ENCODE measurements around the gene OR1D2.
"Not testable (repeated sequence)": the region's sequence is repeated elsewhere in the genome, so short reads cannot be mapped to it uniquely, and the experiment has no call there.

DNA sequence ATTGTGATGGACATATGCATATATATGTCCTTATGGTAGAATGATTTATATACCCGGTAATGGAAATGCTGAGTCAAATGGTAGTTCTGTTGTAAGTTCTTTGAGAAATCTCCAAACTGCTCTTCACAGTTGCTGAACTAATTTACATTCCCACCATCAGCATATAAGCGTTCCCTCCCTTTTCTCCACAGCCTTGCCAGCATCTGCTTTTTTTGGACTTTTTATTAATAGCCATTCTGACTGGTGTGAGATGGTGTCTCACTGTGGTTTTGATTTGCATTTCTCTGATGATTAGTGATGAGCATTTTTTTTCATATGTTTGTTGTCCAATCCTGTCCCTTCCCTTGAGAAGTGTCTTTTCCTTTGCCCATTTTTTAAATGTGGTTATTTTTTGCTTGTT, 49.4 kb downstream of the OR1D2 start:
- not testable (repeated sequence) for TF ChIP-seq RARB (CRISPR knock-in tag; IDR thresholded peaks at IDR 0.05)
- TF ChIP-seq, protein P1, sequence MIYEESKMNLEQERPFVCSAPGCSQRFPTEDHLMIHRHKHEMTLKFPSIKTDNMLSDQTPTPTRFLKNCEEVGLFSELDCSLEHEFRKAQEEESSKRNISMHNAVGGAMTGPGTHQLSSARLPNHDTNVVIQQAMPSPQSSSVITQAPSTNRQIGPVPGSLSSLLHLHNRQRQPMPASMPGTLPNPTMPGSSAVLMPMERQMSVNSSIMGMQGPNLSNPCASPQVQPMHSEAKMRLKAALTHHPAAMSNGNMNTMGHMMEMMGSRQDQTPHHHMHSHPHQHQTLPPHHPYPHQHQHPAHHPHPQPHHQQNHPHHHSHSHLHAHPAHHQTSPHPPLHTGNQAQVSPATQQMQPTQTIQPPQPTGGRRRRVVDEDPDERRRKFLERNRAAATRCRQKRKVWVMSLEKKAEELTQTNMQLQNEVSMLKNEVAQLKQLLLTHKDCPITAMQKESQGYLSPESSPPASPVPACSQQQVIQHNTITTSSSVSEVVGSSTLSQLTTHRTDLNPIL (CRISPR knock-in tag; IDR thresholded peaks at IDR 0.05; ENCODE audit: low read depth) = not testable (repeated sequence)
- TF ChIP-seq, protein P2, sequence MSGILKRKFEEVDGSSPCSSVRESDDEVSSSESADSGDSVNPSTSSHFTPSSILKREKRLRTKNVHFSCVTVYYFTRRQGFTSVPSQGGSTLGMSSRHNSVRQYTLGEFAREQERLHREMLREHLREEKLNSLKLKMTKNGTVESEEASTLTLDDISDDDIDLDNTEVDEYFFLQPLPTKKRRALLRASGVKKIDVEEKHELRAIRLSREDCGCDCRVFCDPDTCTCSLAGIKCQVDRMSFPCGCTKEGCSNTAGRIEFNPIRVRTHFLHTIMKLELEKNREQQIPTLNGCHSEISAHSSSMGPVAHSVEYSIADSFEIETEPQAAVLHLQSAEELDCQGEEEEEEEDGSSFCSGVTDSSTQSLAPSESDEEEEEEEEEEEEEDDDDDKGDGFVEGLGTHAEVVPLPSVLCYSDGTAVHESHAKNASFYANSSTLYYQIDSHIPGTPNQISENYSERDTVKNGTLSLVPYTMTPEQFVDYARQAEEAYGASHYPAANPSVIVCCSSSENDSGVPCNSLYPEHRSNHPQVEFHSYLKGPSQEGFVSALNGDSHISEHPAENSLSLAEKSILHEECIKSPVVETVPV (CRISPR knock-in tag; IDR thresholded peaks at IDR 0.05) = not testable (repeated sequence)
- TF ChIP-seq, protein P3, sequence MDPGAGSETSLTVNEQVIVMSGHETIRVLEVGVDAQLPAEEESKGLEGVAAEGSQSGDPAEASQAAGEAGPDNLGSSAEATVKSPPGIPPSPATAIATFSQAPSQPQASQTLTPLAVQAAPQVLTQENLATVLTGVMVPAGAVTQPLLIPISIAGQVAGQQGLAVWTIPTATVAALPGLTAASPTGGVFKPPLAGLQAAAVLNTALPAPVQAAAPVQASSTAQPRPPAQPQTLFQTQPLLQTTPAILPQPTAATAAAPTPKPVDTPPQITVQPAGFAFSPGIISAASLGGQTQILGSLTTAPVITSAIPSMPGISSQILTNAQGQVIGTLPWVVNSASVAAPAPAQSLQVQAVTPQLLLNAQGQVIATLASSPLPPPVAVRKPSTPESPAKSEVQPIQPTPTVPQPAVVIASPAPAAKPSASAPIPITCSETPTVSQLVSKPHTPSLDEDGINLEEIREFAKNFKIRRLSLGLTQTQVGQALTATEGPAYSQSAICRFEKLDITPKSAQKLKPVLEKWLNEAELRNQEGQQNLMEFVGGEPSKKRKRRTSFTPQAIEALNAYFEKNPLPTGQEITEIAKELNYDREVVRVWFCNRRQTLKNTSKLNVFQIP (CRISPR knock-in tag; IDR thresholded peaks at IDR 0.05; ENCODE audit: borderline replicate concordance, low read depth) = not testable (repeated sequence)
